BE2C (cell line): ENCODE measurements around the gene PRKG1.
"Not testable (repeated sequence)": the region's sequence is repeated elsewhere in the genome, so short reads cannot be mapped to it uniquely, and the experiment has no call there.

Source experiments
- DNase-seq: peaks from one replicate; pipeline ENCODE4 v3.0.0-alpha.2; 2020
- H3K27me3 ChIP-seq: fragments of 250-450 bp; sonication (Bioruptor Pico); 2 replicates; pipeline ENCODE4 v1.5.1; 2020; ENCODE audit warnings: mild to moderate bottlenecking
- H3K36me3 ChIP-seq: fragments of 250-450 bp; sonication (Bioruptor Pico); 2 replicates; pipeline ENCODE4 v1.5.1; 2020; ENCODE audit warnings: mild to moderate bottlenecking
- H3K4me1 ChIP-seq: fragments of 250-450 bp; sonication (Bioruptor Pico); 2 replicates; pipeline ENCODE4 v1.5.1; 2020
- H3K4me3 ChIP-seq: 2 replicates; pipeline ENCODE4 v1.5.1; 2011; ENCODE audit warnings: low read depth, low read length
- H3K9me3 ChIP-seq: fragments of 250-450 bp; sonication (Bioruptor Pico); 2 replicates; pipeline ENCODE4 v1.5.1; 2020
- CTCF ChIP-seq: IDR thresholded peaks from 2 replicates; pipeline ENCODE4 v1.5.1; 2012; ENCODE audit warnings: mild to moderate bottlenecking, low read depth, low read length

PRKG1 gene

GRCh38 chr10:52030975-52031374 is 956.7 kb downstream of the PRKG1 start:
- H3K9me3 ChIP-seq: no peaks in the 10 kb centered on the region
- H3K36me3 ChIP-seq: no peaks in the 10 kb centered on the region
- no peak for TF ChIP-seq CTCF
- no peak overlapping the region for H3K4me3 ChIP-seq
- DNase-seq: no peak
- H3K27me3 ChIP-seq: no peaks in the 10 kb centered on the region
- no peaks in the 10 kb centered on the region for H3K4me1 ChIP-seq

DNA sequence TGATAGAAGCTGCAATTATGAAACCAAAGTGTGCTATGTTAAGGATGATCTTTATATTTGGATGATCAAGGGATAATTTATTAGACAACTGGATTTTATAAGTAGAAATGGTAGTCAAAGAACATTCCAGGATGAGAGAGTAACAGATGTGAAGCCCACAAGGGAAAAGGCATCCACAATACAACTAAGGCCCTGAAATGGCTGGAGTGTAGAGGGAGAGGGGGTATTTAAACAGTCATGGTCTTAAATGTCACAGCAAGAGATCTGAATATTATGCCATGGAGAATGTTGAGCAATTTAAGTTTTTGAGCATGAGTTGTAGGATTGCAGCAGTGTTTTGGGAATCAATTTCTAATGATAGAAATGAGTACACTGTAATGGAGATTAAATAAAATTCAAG is 957.5 kb downstream of the PRKG1 start:
- no peaks in the 10 kb centered on the region for H3K27me3 ChIP-seq
- H3K4me1 ChIP-seq: no peaks in the 10 kb centered on the region
- no peaks in the 10 kb centered on the region for H3K36me3 ChIP-seq
- H3K4me3 ChIP-seq: no peak overlapping the region
- TF ChIP-seq CTCF: no peak
- no peak for DNase-seq
- no peaks in the 10 kb centered on the region for H3K9me3 ChIP-seq

- no peaks in the 10 kb centered on the region for H3K4me1 ChIP-seq
- H3K27me3 ChIP-seq: no peaks in the 10 kb centered on the region
- H3K9me3 ChIP-seq: no peaks in the 10 kb centered on the region
- no peak overlapping the region for H3K4me3 ChIP-seq
- DNase-seq: no peak
- TF ChIP-seq CTCF: no peak
- no peaks in the 10 kb centered on the region for H3K36me3 ChIP-seq
These were observed 958.7 kb downstream of the PRKG1 start for GRCh38 chr10:52032681-52033629.

GRCh38 chr10:52039002-52039793 is 964.9 kb downstream of the PRKG1 start:
- not testable (repeated sequence) for DNase-seq, H3K4me1 ChIP-seq, H3K9me3 ChIP-seq, H3K4me3 ChIP-seq, H3K27me3 ChIP-seq, H3K36me3 ChIP-seq

DNA sequence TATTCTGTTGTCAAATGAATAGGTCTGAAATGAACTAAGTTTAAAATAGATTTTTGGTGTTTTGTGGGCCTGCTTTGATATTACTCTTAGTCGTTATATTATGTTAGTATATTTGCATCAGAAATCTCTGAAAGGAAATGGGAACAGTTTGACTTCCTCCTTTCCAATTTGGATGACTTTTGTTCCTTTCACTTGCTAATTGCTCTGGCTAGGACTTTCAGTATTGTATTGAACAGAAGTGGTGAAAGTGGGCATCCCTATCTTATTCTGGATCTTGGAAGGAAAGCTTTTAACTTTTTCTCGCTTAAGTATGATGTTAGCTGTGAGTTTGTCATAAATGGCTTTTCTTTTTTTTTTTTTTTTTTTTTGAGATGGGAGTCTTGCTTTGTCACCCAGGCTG is 966.2 kb downstream of the PRKG1 start:
- Histone ChIP-seq H3K36me3 (no peaks in the 10 kb centered on the region), H3K4me1 (no peaks in the 10 kb centered on the region), H3K4me3 (no peak overlapping the region), H3K27me3 (no peaks in the 10 kb centered on the region), H3K9me3 (no peaks in the 10 kb centered on the region)
- no peak for TF ChIP-seq CTCF
- DNase-seq: no peak

- Histone ChIP-seq H3K9me3 (no peaks in the 10 kb centered on the region), H3K4me3 (no peak overlapping the region), H3K4me1 (no peaks in the 10 kb centered on the region), H3K27me3 (no peaks in the 10 kb centered on the region), H3K36me3 (no peaks in the 10 kb centered on the region)
- no peak for TF ChIP-seq CTCF
- DNase-seq: no peak
These were observed 969.5 kb downstream of the PRKG1 start for GRCh38 chr10:52043811-52044210.
